Measurements from ENCODE around the gene SELENOI.
A peak's percentile ranks its signal among the peaks of the same experiment; 100 is the strongest.
"Not testable (repeated sequence)": the region's sequence is repeated elsewhere in the genome, so short reads cannot be mapped to it uniquely, and the experiment has no call there.

Gene SELENOI

GRCh38 chr2:26326514-26326913 is 19.4 kb upstream of the SELENOI start:
- no peak for DNase-seq (ENCODE audit: extremely low read depth in 1 of 2, low read depth in 1 of 2)

GRCh38 chr2:26327291-26328272 is 18.4 kb upstream of the SELENOI start:
- no peak for DNase-seq (ENCODE audit: extremely low read depth in 1 of 2, low read depth in 1 of 2)

GRCh38 chr2:26329083-26329482 is 16.9 kb upstream of the SELENOI start:
- not testable (repeated sequence) for DNase-seq (ENCODE audit: extremely low read depth in 1 of 2, low read depth in 1 of 2)

- peak; percentile 50 to 71 for DNase-seq (ENCODE audit: extremely low read depth in 1 of 2, low read depth in 1 of 2)
Observed at GRCh38 chr2:26330114-26330549, 15.8 kb upstream of the SELENOI start.

- no peak for DNase-seq (ENCODE audit: extremely low read depth in 1 of 2, low read depth in 1 of 2)
Observed at GRCh38 chr2:26330604-26331003, 15.3 kb upstream of the SELENOI start.

GRCh38 chr2:26331321-26331720 is 14.6 kb upstream of the SELENOI start:
- not testable (repeated sequence) for DNase-seq (ENCODE audit: extremely low read depth in 1 of 2, low read depth in 1 of 2)

- DNase-seq (ENCODE audit: extremely low read depth in 1 of 2, low read depth in 1 of 2), result no peak
Observed at GRCh38 chr2:26333293-26333692, 12.7 kb upstream of the SELENOI start.

GRCh38 chr2:26335231-26335630 is 10.7 kb upstream of the SELENOI start:
- DNase-seq (ENCODE audit: extremely low read depth in 1 of 2, low read depth in 1 of 2), result no peak

- DNase-seq (ENCODE audit: extremely low read depth in 1 of 2, low read depth in 1 of 2), result no peak
Observed at GRCh38 chr2:26336719-26337118, 9.2 kb upstream of the SELENOI start.

- DNase-seq (ENCODE audit: extremely low read depth in 1 of 2, low read depth in 1 of 2), result no peak
Observed at GRCh38 chr2:26337298-26337697, 8.6 kb upstream of the SELENOI start.

GRCh38 chr2:26340831-26341230 is 5.1 kb upstream of the SELENOI start:
- no peak for DNase-seq (ENCODE audit: extremely low read depth in 1 of 2, low read depth in 1 of 2)

GRCh38 chr2:26344581-26345282 is 1.2 kb upstream of the SELENOI start:
- peak in 1 of 2 donors; percentile 28 for DNase-seq (ENCODE audit: extremely low read depth in 1 of 2, low read depth in 1 of 2)

- DNase-seq (ENCODE audit: extremely low read depth in 1 of 2, low read depth in 1 of 2), result no peak
Observed at GRCh38 chr2:26345283-26345544, 729 bp upstream of the SELENOI start.

GRCh38 chr2:26346454-26347053 is 611 bp downstream of the SELENOI start, which contains the start of gene ADGRF3:
Gene ADGRF3 (minus strand): TSS chr2:26346789. CDS start chr2:26346234, 555 bp downstream.
- peak; percentile 33 to 56 for DNase-seq (ENCODE audit: extremely low read depth in 1 of 2, low read depth in 1 of 2)

- DNase-seq (ENCODE audit: extremely low read depth in 1 of 2, low read depth in 1 of 2), result no peak
Observed at GRCh38 chr2:26347286-26347865, 1.4 kb downstream of the SELENOI start.

GRCh38 chr2:26349690-26350089 is 3.7 kb downstream of the SELENOI start:
- no peak for DNase-seq (ENCODE audit: extremely low read depth in 1 of 2, low read depth in 1 of 2)

GRCh38 chr2:26351375-26352090 is 5.6 kb downstream of the SELENOI start:
- no peak for DNase-seq (ENCODE audit: extremely low read depth in 1 of 2, low read depth in 1 of 2)

GRCh38 chr2:26352892-26353291 is 6.9 kb downstream of the SELENOI start:
- DNase-seq (ENCODE audit: extremely low read depth in 1 of 2, low read depth in 1 of 2), result peak in 1 of 2 donors; percentile 36

- not testable (repeated sequence) for DNase-seq (ENCODE audit: extremely low read depth in 1 of 2, low read depth in 1 of 2)
Observed at GRCh38 chr2:26354469-26354868, 8.5 kb downstream of the SELENOI start.
